K562 (cell line): ENCODE results near the gene RABL6. TPM values are rescaled to one million over a fixed set of nuclear protein-coding genes. Genes with fewer than 3 reads are reported as not detected.

Experiments
- ARID3A ChIP-seq: IDR thresholded peaks from 2 replicates; pipeline ENCODE4 v1.6.1; 2012; ENCODE audit warnings: low read depth, low read length, improper control_type of control experiment, borderline replicate concordance
- CTCFL ChIP-seq: IDR thresholded peaks from 2 replicates; pipeline ENCODE4 v1.6.1; 2011; ENCODE audit warnings: borderline replicate concordance, low read depth, mild to moderate bottlenecking, moderate library complexity, low read length; ENCODE audit not compliant: insufficient read depth, poor library complexity, severe bottlenecking
- E2F3 ChIP-seq: fragments of 250-450 bp; sonication (Bioruptor Pico); IDR thresholded peaks from 2 replicates; pipeline ENCODE4 v1.4.0; 2020; ENCODE audit warnings: mild to moderate bottlenecking
- ELF1 ChIP-seq: fragments of 200-800 bp; sonication (Bioruptor generic); IDR thresholded peaks from 2 replicates; pipeline ENCODE4 v1.6.1; 2016; ENCODE audit warnings: missing genetic modification characterization, missing compliant biosample characterization
- KAT2B ChIP-seq: IDR thresholded peaks from one replicate; pipeline ENCODE4 v1.6.1; 2012; ENCODE audit warnings: low read depth, mild to moderate bottlenecking, control low read depth, inconsistent platforms, low read length, moderate library complexity
- MAX ChIP-seq: sonication (generic); formaldehyde crosslinking; IDR thresholded peaks from 2 replicates; pipeline ENCODE4 v1.9.0; 2022; ENCODE audit warnings: mild to moderate bottlenecking, missing genetic modification reagents
- NFIC ChIP-seq: fragments of 450-650 bp; IDR thresholded peaks from 2 replicates; pipeline ENCODE4 v1.6.1; 2017; ENCODE audit warnings: mild to moderate bottlenecking, inconsistent platforms
- NONO ChIP-seq, 2 experiments: fragments of 200-400 bp in 1 of 2; fragments of 450-650 bp in 1 of 2; formaldehyde crosslinking in 1 of 2; IDR thresholded peaks; 2 replicates each; pipeline ENCODE4 v1.6.1; 2017; ENCODE audit warnings: low read depth in 2 of 2, mild to moderate bottlenecking in 2 of 2, moderate library complexity in 2 of 2, low read length in 1 of 2
- PKNOX1 ChIP-seq: fragments of 450-650 bp; IDR thresholded peaks from 2 replicates; pipeline ENCODE4 v1.6.1; 2016
- SAFB ChIP-seq: fragments of 200-400 bp; formaldehyde crosslinking; IDR thresholded peaks from 2 replicates; pipeline ENCODE4 v1.6.1; 2017; ENCODE audit warnings: low read depth, low read length, borderline replicate concordance
- TCFL5 ChIP-seq: fragments of 250-450 bp; sonication (Bioruptor Pico); conservative IDR thresholded peaks from 2 replicates; pipeline ENCODE4 v1.6.1; 2021; ENCODE audit warnings: mild to moderate bottlenecking, moderate library complexity, matching md5 sums
- ZBTB8A ChIP-seq: fragments of 450-650 bp; IDR thresholded peaks from 2 replicates; pipeline ENCODE4 v1.6.1; 2018; ENCODE audit warnings: mild to moderate bottlenecking, moderate library complexity; ENCODE audit not compliant: partially characterized antibody
- ZC3H8 ChIP-seq: fragments of 450-650 bp; IDR thresholded peaks from 2 replicates; pipeline ENCODE4 v1.6.1; 2017
- ZKSCAN8 ChIP-seq: fragments of 200-800 bp; sonication (Bioruptor generic); IDR thresholded peaks from 2 replicates; pipeline ENCODE4 v1.6.1; 2016; ENCODE audit warnings: missing genetic modification characterization, missing compliant biosample characterization
- polyA plus RNA-seq, 8 experiments: library from polyadenylated mRNA; depleted of rRNA in 4 of 8; stranded (reverse) in 5 of 8; unstranded in 3 of 8; fragments of >200 nt; fragmentation: Nextera tagmentation in 2 of 8; fragmentation: Illumina TruSeq in 1 of 8; extraction: Ambion mirVana in 2 of 8; extraction: Trizol in 1 of 8; gene quantifications; 2 replicates each; pipeline versions ENCODE4 v1.2.1 to v1.2.3, GENCODE V29; 2011 to 2014; ENCODE audit warnings: inconsistent platforms in 1 of 8, missing spikeins in 1 of 8
- total RNA-seq, 7 experiments: library from RNA; depleted of rRNA in 6 of 7; stranded (reverse); fragments of >200 nt in 6 of 7; fragmentation: Illumina TruSeq in 2 of 7; extraction: Trizol in 2 of 7; gene quantifications; 2 replicates each; pipeline versions ENCODE4 v1.2.1 to v1.2.3, GENCODE V29; 2011 to 2021; ENCODE audit warnings: low replicate concordance in 1 of 7
- TF ChIP-seq, protein P1 (sequence below): fragments of 450-650 bp; IDR thresholded peaks from 2 replicates; pipeline ENCODE4 v1.6.1; 2016; ENCODE audit warnings: low read depth

RABL6 gene
- total and polyA plus RNA-seq, 9 of the 15 experiments (the other 6 are each of a cell fraction or from before 2014, with no cell fraction given) = 5.6 to 181 (median 84.5) TPM

DNA sequence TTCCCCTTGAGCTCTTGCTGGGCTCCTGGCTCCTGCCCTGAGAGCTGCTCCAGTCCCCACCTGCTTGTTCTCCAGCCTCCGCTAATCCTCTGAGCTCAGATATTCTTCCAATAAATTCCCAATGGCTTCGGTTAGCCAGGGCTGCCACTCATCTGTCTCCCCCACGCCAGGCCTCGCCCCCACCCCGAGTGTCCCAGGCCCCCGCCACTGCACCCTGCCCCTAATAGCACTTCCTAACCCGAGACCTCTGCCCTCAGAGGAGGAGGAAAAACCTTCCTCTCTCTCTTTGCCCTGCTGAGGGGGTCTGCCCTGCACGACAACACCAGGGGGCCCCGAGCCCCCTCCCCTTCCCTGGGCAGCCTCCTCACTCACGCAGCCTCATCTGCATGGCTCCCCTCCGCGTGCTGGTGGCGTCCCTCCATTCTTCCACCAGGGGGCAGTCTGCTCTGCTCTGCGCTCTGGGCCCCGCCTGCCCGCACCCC lies 38.0 kb upstream of the RABL6 start (continued):
- TF ChIP-seq, protein P1, sequence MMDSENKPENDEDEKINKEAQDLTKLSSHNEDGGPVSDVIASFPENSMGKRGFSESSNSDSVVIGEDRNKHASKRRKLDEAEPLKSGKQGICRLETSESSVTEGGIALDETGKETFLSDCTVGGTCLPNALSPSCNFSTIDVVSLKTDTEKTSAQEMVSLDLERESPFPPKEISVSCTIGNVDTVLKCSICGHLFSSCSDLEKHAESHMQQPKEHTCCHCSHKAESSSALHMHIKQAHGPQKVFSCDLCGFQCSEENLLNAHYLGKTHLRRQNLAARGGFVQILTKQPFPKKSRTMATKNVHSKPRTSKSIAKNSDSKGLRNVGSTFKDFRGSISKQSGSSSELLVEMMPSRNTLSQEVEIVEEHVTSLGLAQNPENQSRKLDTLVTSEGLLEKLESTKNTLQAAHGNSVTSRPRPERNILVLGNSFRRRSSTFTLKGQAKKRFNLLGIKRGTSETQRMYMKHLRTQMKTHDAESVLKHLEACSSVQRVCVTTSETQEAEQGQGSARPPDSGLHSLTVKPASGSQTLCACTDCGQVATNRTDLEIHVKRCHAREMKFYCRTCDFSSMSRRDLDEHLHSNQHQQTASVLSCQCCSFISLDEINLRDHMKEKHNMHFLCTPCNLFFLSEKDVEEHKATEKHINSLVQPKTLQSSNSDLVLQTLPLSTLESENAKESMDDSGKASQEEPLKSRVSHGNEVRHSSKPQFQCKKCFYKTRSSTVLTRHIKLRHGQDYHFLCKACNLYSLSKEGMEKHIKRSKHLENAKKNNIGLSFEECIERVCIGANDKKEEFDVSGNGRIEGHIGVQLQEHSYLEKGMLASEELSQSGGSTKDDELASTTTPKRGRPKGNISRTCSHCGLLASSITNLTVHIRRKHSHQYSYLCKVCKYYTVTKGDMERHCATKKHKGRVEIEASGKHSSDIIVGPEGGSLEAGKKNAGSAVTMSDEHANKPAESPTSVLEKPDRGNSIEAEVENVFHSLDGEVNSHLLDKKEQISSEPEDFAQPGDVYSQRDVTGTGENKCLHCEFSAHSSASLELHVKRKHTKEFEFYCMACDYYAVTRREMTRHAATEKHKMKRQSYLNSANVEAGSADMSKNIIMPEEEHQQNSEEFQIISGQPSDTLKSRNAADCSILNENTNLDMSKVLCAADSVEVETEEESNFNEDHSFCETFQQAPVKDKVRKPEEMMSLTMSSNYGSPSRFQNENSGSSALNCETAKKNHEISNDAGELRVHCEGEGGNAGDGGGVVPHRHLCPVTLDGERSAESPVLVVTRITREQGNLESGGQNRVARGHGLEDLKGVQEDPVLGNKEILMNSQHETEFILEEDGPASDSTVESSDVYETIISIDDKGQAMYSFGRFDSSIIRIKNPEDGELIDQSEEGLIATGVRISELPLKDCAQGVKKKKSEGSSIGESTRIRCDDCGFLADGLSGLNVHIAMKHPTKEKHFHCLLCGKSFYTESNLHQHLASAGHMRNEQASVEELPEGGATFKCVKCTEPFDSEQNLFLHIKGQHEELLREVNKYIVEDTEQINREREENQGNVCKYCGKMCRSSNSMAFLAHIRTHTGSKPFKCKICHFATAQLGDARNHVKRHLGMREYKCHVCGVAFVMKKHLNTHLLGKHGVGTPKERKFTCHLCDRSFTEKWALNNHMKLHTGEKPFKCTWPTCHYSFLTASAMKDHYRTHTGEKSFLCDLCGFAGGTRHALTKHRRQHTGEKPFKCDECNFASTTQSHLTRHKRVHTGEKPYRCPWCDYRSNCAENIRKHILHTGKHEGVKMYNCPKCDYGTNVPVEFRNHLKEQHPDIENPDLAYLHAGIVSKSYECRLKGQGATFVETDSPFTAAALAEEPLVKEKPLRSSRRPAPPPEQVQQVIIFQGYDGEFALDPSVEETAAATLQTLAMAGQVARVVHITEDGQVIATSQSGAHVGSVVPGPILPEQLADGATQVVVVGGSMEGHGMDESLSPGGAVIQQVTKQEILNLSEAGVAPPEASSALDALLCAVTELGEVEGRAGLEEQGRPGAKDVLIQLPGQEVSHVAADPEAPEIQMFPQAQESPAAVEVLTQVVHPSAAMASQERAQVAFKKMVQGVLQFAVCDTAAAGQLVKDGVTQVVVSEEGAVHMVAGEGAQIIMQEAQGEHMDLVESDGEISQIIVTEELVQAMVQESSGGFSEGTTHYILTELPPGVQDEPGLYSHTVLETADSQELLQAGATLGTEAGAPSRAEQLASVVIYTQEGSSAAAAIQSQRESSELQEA = no peak
- TF ChIP-seq NONO (IDR thresholded peaks at IDR 0.05; ENCODE audit: low read depth in 2 of 2, low read length in 1 of 2) (no peak), NFIC (no peak), ZKSCAN8 (CRISPR knock-in tag) (no peak), TCFL5 (CRISPR knock-in tag) (no peak), ZC3H8 (no peak), ELF1 (no peak), ZBTB8A (no peak), CTCFL (peak; percentile 80), ARID3A (no peak), PKNOX1 (peak; percentile 33; the same call in 1 of the 2 replicates), MAX (CRISPR knock-in tag) (peak; percentile 60), E2F3 (CRISPR knock-in tag) (no peak), KAT2B (no peak), SAFB (no peak)
